Muscle layer of duodenum (tissue), 2 donors: ENCODE measurements around the gene BTBD19.
"Not testable (repeated sequence)": the region's sequence is repeated elsewhere in the genome, so short reads cannot be mapped to it uniquely, and the experiment has no call there.

Experiments used
- H3K27ac ChIP-seq: one replicate; pipeline ENCODE4 v1.7.0; 2013; ENCODE audit warnings: mild to moderate bottlenecking, low read length
- H3K27me3 ChIP-seq: one replicate; pipeline ENCODE4 v1.7.0; 2013; ENCODE audit warnings: low read depth, mild to moderate bottlenecking, control low read depth, low read length
- H3K36me3 ChIP-seq, 2 donors: one replicate each; pipeline ENCODE4 v1.7.0; 2013; ENCODE audit warnings: low read length in 2 of 2, control low read depth in 1 of 2, mild to moderate bottlenecking in 1 of 2; ENCODE audit not compliant: insufficient read depth in 2 of 2, control insufficient read depth in 1 of 2
- H3K4me1 ChIP-seq, 2 donors: one replicate each; pipeline ENCODE4 v1.7.0; 2013; ENCODE audit warnings: low read length in 2 of 2, mild to moderate bottlenecking in 2 of 2, control low read depth in 1 of 2, moderate library complexity in 1 of 2; ENCODE audit not compliant: insufficient read depth in 2 of 2, control insufficient read depth in 1 of 2
- H3K4me3 ChIP-seq, 2 donors: one replicate each; pipeline ENCODE4 v1.7.0; 2013; ENCODE audit warnings: low read length in 2 of 2, low read depth in 1 of 2, mild to moderate bottlenecking in 1 of 2
- H3K9me3 ChIP-seq, 2 donors: one replicate each; pipeline ENCODE4 v1.7.0; 2013; ENCODE audit warnings: low read length in 2 of 2, control low read depth in 1 of 2, mild to moderate bottlenecking in 1 of 2; ENCODE audit not compliant: control insufficient read depth in 1 of 2
- donor health status: healthy.

The BTBD19 gene

GRCh38 chr1:44808063-44808937 is at the start of gene BTBD19:
TSS of gene BTBD19 (plus strand) at chr1:44808523. CDS start at chr1:44808821, 298 bp downstream.
- H3K27me3 ChIP-seq, result no peaks in the 10 kb centered on the region
- H3K9me3 ChIP-seq, result no peaks in the 10 kb centered on the region
- H3K4me1 ChIP-seq, result peaks cover 40 to 71% of the 10 kb centered on the region in 2 donors
- peaks cover 21 to 49% of the 10 kb centered on the region in 2 donors for H3K36me3 ChIP-seq
- peak within 1 kb of the TSS; percentile 37 to 55 for H3K4me3 ChIP-seq
- H3K27ac ChIP-seq, result peak within 1 kb of the TSS; percentile 100

- Histone ChIP-seq H3K27me3 (no peaks in the 10 kb centered on the region), H3K27ac (no peak overlapping the region), H3K9me3 (no peaks in the 10 kb centered on the region), H3K4me3 (no peak overlapping the region), H3K36me3 (peaks cover 0 to 17% of the 10 kb centered on the region in 2 donors), H3K4me1 (no peaks in the 10 kb centered on the region)
Observed at GRCh38 chr1:44759077-44759476, 49.2 kb upstream of the BTBD19 start.

- no peaks in the 10 kb centered on the region for H3K9me3 ChIP-seq
- no peak overlapping the region for H3K27ac ChIP-seq
- H3K4me1 ChIP-seq, result no peaks in the 10 kb centered on the region
- no peaks in the 10 kb centered on the region for H3K27me3 ChIP-seq
- no peak overlapping the region for H3K4me3 ChIP-seq
- H3K36me3 ChIP-seq, result peaks cover 0 to 17% of the 10 kb centered on the region in 2 donors
Observed at GRCh38 chr1:44760876-44761275, 47.4 kb upstream of the BTBD19 start.

- H3K27me3 ChIP-seq, H3K4me1 ChIP-seq: not testable (repeated sequence)
Observed at GRCh38 chr1:44766421-44766820, 41.9 kb upstream of the BTBD19 start.

GRCh38 chr1:44775078-44775929 is 33.0 kb upstream of the BTBD19 start, which contains the start of gene RPS8:
TSS of gene RPS8 (plus strand) at chr1:44775540. CDS start at chr1:44775597, 57 bp downstream.
- Histone ChIP-seq H3K27me3 (no peaks in the 10 kb centered on the region), H3K27ac (peak within 1 kb of the TSS; percentile 100), H3K36me3 (peaks cover 19 to 29% of the 10 kb centered on the region in 2 donors), H3K4me1 (peaks cover 0 to 23% of the 10 kb centered on the region in 2 donors), H3K4me3 (peak within 1 kb of the TSS; percentile 81 to 96), H3K9me3 (no peaks in the 10 kb centered on the region)

More at GRCh38 chr1:44766421-44766820, 41.9 kb upstream of the BTBD19 start:
- not testable (repeated sequence) for H3K9me3 ChIP-seq, H3K4me3 ChIP-seq, H3K27ac ChIP-seq
- peaks cover 0 to 15% of the 10 kb centered on the region in 2 donors for H3K36me3 ChIP-seq

GRCh38 chr1:44775930-44776729 is 32.2 kb upstream of the BTBD19 start:
- no peaks in the 10 kb centered on the region for H3K27me3 ChIP-seq
- H3K9me3 ChIP-seq, result no peaks in the 10 kb centered on the region
- peaks cover 19 to 37% of the 10 kb centered on the region in 2 donors for H3K36me3 ChIP-seq
- H3K4me1 ChIP-seq, result peaks cover 0 to 23% of the 10 kb centered on the region in 2 donors
- H3K27ac ChIP-seq, result peak overlapping the region; percentile 100
- H3K4me3 ChIP-seq, result peak overlapping the region; percentile 81 to 96

GRCh38 chr1:44776730-44777068 is 31.6 kb upstream of the BTBD19 start:
- H3K4me1 ChIP-seq, result peaks cover 0 to 23% of the 10 kb centered on the region in 2 donors
- H3K27ac ChIP-seq, result peak overlapping the region; percentile 100
- H3K27me3 ChIP-seq, result no peaks in the 10 kb centered on the region
- H3K4me3 ChIP-seq, result peak overlapping the region; percentile 81 to 96
- H3K9me3 ChIP-seq, result no peaks in the 10 kb centered on the region
- H3K36me3 ChIP-seq, result peaks cover 19 to 43% of the 10 kb centered on the region in 2 donors

- Histone ChIP-seq H3K9me3 (no peaks in the 10 kb centered on the region), H3K27ac (no peak overlapping the region), H3K27me3 (no peaks in the 10 kb centered on the region), H3K36me3 (peaks cover 19 to 44% of the 10 kb centered on the region in 2 donors), H3K4me1 (peaks cover 0 to 23% of the 10 kb centered on the region in 2 donors), H3K4me3 (peak overlapping the region in 1 of 2 donors; percentile 81)
Observed at GRCh38 chr1:44777547-44777946, 30.8 kb upstream of the BTBD19 start.

GRCh38 chr1:44777969-44778635 is 30.2 kb upstream of the BTBD19 start:
- H3K27me3 ChIP-seq, result no peaks in the 10 kb centered on the region
- peaks cover 19 to 44% of the 10 kb centered on the region in 2 donors for H3K36me3 ChIP-seq
- H3K9me3 ChIP-seq, result no peaks in the 10 kb centered on the region
- H3K4me1 ChIP-seq, result peaks cover 0 to 23% of the 10 kb centered on the region in 2 donors
- no peak overlapping the region for H3K4me3 ChIP-seq
- no peak overlapping the region for H3K27ac ChIP-seq
